NT2/D1 (cell line): ENCODE measurements around the gene EIF4EBP2.

Source experiments
- YY1 ChIP-seq: IDR thresholded peaks from 2 replicates; pipeline ENCODE4 v1.6.1; 2011; ENCODE audit not compliant: insufficient read length, insufficient read depth
- ZNF274 ChIP-seq: IDR thresholded peaks from 2 replicates; pipeline ENCODE4 v1.6.1; 2011; ENCODE audit warnings: mild to moderate bottlenecking, low read depth, low read length

- no peak for TF ChIP-seq YY1
- no peak for TF ChIP-seq ZNF274
Measured at GRCh38 chr10:70379581-70380176, 24.3 kb upstream of the EIF4EBP2 start.
